Activated naive CD8-positive, alpha-beta T cell (primary cell): Measurements from ENCODE around the gene PRAMEF27.
"Not testable (repeated sequence)": the region's sequence is repeated elsewhere in the genome, so short reads cannot be mapped to it uniquely, and the experiment has no call there.

Experiments
- H3K27ac Mint-ChIP-seq: one replicate; pipeline ENCODE4 v1.8.0; 2021; ENCODE audit warnings: mixed read lengths
- H3K27me3 Mint-ChIP-seq: one replicate; pipeline ENCODE4 v1.8.0; 2021; ENCODE audit warnings: mixed read lengths
- H3K36me3 Mint-ChIP-seq: one replicate; pipeline ENCODE4 v1.8.0; 2021; ENCODE audit warnings: mixed read lengths
- H3K4me1 Mint-ChIP-seq: one replicate; pipeline ENCODE4 v1.8.0; 2021; ENCODE audit warnings: low read depth, mixed read lengths
- H3K4me3 Mint-ChIP-seq: one replicate; pipeline ENCODE4 v1.8.0; 2021; ENCODE audit warnings: mild to moderate bottlenecking, mixed read lengths
- H3K9me3 Mint-ChIP-seq: one replicate; pipeline ENCODE4 v1.8.0; 2021; ENCODE audit warnings: low read depth, mixed read lengths

PRAMEF27 gene

GRCh38 chr1:13056475-13056874, at the start of gene PRAMEF27:
TSS of gene PRAMEF27 (minus strand) at chr1:13056575. CDS start at chr1:13053659, 2,916 bp downstream.
- not testable (repeated sequence) for H3K4me1 Mint-ChIP-seq, H3K9me3 Mint-ChIP-seq, H3K27me3 Mint-ChIP-seq

GRCh38 chr1:13070474-13070873, 14.1 kb upstream of the PRAMEF27 start, which contains the start of gene PRAMEF25:
TSS of gene PRAMEF25 (plus strand) at chr1:13070774. CDS start at chr1:13073694, 2,920 bp downstream.
- not testable (repeated sequence) for H3K4me3 Mint-ChIP-seq, H3K27ac Mint-ChIP-seq, H3K9me3 Mint-ChIP-seq, H3K4me1 Mint-ChIP-seq, H3K27me3 Mint-ChIP-seq, H3K36me3 Mint-ChIP-seq

More at GRCh38 chr1:13056475-13056874, at the start of gene PRAMEF27:
- H3K27ac Mint-ChIP-seq, H3K36me3 Mint-ChIP-seq, H3K4me3 Mint-ChIP-seq: not testable (repeated sequence)

- H3K27me3 Mint-ChIP-seq, H3K4me1 Mint-ChIP-seq, H3K36me3 Mint-ChIP-seq, H3K27ac Mint-ChIP-seq, H3K9me3 Mint-ChIP-seq, H3K4me3 Mint-ChIP-seq: not testable (repeated sequence)
These were observed 36.5 kb downstream of the PRAMEF27 start for GRCh38 chr1:13019846-13020245.

GRCh38 chr1:13011932-13012331, 44.4 kb downstream of the PRAMEF27 start:
- H3K4me1 Mint-ChIP-seq, H3K4me3 Mint-ChIP-seq, H3K27ac Mint-ChIP-seq, H3K36me3 Mint-ChIP-seq, H3K9me3 Mint-ChIP-seq, H3K27me3 Mint-ChIP-seq: not testable (repeated sequence)

GRCh38 chr1:13009348-13009747, 47.0 kb downstream of the PRAMEF27 start:
- not testable (repeated sequence) for H3K4me3 Mint-ChIP-seq, H3K4me1 Mint-ChIP-seq, H3K9me3 Mint-ChIP-seq

GRCh38 chr1:13005732-13006131, 50.6 kb downstream of the PRAMEF27 start:
- H3K27ac Mint-ChIP-seq, H3K4me1 Mint-ChIP-seq, H3K9me3 Mint-ChIP-seq, H3K27me3 Mint-ChIP-seq, H3K36me3 Mint-ChIP-seq, H3K4me3 Mint-ChIP-seq: not testable (repeated sequence)

More at GRCh38 chr1:13009348-13009747, 47.0 kb downstream of the PRAMEF27 start:
- H3K36me3 Mint-ChIP-seq, H3K27me3 Mint-ChIP-seq, H3K27ac Mint-ChIP-seq: not testable (repeated sequence)
